HG02970 (cell line): ENCODE data around the gene SMCO1.
"Not testable (repeated sequence)": the region's sequence is repeated elsewhere in the genome, so short reads cannot be mapped to it uniquely, and the experiment has no call there.

Experiments used
- ATAC-seq: cut with Tn5 transposase; IDR thresholded peaks from one replicate; pipeline ENCODE4 v1.9.1; 2021; ENCODE audit warnings: mild to moderate bottlenecking, moderate library complexity, moderate number of reproducible peaks; ENCODE audit not compliant: unreplicated experiment, low FRiP score

The SMCO1 gene

DNA sequence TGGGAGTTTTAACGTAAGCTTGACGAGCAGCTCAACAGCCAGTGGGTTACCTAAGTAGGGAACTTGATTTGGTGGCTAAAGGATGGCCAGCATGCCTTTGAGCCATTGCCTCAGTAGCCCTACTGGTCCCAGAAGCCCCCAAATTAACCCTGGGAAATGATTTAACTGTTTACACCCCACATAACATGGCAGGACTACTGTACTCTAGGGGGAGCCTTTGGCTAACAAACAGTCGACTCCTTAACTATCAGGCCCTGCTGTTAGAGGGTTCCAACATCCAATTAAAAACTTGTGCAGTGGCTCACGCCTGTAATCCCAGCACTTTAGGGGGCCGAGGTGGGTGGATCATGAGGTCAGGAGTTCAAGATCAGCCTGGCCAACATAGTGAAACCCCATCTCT is 9.4 kb upstream of the SMCO1 start:
- no peak for ATAC-seq

DNA sequence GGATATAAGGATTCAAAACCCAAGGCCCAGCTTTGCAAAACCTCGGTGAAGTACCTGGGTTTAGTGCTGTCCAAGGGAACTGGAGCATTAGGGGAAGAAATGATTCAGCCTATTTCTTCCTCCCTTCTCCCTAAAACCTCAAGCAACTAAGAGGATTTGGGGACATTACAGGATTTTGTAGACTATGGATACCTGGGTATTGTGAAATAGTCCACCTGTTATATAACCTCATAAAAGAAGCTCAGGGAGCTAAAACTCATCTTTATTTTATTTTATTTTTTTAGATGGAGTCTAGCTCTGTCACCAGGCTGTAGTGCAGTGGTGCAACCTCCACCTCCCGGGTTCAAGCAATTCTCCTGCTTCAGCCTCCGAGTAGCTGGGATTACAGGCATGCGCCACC is 8.7 kb upstream of the SMCO1 start:
- ATAC-seq = no peak

DNA sequence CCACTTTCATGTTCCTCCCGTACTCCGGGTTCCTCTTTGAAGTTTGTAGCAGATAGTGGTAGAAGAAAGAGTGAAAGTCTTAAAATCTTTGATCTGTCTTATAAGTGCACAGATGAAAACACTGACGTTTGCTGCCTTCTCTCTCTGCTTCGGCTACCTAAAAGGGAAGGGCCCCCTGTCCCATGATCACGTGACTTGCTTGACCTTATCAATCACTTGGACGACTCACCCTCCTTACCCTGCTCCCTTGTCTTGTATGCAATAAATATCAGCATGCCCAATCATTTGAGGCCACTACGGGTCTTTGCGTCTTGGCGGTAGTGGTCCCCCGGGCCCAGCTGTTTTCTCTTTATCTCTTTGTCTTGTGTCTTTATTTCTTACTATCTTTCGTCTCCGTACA is 6.1 kb upstream of the SMCO1 start:
- not testable (repeated sequence) for ATAC-seq

DNA sequence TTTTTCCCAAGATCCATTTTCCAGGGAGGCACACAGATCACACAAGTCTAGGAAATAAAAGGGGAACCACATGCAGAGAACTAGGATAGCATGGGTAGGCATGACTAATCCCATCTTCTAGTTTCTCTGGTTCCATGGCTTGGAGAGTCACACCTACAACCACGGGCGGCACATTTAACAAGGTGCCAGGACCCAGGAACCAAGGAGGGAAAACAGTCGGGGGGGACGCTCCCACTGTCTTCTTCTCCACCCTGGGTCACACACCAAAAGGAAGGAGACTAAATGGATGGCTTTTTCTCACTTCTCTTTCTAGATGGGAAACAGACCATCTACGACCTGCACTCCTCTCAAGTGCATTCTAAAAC is 4.6 kb upstream of the SMCO1 start:
- no peak for ATAC-seq

DNA sequence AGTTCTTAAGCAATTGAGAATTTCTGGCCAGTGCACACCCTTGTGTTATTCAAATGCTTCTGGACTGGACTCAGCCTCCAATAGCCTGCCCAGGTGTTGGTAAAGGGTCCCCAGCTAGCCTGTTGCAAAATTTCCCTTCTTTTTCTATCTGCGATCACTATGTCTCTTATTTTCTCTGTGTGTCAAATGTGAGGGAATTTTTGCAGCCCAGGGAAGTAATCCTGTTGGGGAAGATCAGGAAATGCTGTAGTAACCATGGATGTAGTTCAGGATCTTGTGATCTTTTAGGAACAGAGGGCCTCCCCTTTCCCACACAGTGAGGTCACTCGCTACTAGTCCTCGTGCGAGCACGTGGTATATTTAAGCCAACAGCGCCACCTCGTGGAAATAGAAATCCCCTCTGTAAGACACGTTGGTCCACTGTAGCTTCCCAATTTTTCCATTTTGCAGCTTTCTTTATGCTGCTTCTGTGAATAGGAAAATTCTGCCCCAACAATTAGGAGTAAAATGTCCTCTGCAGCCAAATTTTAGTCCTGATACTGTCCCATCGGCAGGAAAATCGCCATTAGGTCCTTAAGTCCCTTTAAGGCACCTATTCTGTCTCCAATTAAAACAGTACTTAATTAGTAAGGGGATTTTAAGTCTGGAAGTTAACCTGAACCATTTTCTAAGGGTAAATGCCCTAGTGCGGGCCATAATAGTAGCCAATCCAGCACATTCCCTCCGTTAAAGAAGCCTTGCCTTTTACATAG is 4.0 kb upstream of the SMCO1 start:
- ATAC-seq = no peak

DNA sequence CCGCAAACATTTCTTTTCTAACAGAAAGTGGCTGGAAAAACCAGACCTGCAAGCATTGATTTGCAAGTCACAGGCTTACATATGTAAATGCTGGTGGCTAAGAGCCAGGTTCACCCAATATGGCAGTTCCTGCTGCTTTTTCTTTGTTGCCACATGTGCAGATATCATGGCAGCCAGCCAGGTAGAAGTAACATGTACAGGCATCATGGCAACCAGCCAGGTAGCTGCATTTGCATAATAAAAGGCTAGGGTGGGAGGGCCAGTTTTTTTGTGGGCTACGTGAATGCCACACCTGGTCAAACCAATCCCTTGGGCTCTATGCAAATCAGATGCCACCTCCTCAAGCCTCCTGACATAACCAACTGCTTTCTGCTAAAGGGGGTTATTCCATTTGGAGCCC is 2.8 kb upstream of the SMCO1 start:
- no peak for ATAC-seq

DNA sequence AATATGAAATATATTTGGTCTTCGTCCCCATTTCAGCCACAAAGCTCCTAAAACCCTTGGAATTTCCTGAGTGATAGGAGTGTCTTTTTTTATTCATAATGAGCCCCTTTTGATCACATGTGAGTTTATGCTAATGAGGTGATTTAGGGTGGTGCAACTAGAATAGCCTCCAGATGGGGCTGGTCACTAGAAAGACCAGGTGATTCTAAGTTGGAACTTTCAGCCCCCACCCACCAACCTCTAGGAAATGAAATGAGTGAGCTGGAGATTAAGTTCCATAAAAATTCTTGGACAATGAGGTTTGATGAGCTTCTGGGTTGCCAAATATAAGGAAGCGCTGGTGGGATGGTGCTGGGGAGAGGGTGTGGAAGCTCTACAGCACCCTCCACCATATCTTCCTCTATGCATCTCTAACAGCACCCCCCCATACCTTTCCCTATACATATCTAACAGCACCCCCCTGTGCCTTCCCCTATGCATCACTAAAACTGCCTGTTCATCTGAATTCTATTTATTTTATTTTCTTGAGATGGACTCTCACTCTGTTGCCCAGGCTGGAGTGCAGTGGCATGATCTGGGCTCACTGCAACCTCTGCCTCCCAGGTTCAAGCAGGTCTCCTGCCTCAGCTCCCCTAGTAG is 2.1 kb upstream of the SMCO1 start:
- ATAC-seq = no peak

DNA sequence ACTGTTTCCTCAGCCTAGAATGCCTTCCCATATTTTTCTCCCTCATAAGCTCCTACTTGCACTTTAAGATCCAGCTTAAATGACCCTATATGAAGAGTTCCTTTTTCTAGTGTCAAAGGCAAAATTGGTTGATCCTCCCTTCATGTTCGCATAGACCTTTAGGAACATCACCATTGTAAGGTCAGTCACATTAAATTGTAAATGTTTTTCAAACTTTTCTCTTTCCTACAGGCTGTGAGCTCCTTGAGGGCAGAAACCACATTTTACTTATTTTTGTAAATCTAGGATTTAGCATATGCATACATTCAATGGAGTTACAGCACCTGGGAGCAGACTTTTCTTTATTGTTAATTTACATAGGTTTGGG is 813 bp downstream of the SMCO1 start:
- ATAC-seq = no peak

DNA sequence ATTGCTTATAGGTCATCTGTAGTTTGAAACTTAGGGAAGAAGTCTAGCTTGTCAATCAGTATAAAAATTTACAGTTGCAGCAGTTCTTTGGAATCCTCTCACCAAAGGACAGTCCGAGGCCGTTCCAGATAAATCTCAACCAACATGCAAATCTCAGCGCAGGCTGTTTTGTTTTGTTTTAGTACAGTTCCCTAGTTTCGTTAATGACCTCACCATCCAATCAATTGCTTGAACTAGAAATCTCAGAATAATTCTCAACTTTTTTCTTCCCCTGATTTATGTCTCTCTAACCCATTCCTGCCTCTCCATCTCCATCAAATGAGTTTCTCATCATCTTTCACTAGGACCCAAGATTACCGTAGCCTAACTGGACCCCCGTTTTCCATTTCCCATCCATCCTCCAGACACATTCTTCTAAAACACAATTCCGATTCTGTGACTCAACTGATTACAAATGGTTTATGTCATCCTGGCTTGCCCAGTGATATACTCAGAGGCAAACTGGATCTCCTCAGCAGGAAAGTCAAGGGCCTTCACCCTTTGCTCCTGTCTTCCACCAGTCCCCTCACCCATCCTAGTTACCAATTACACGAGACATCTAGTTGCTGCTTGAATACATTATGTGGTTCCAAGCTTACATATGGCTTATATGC is 1.3 kb downstream of the SMCO1 start:
- ATAC-seq = no peak

DNA sequence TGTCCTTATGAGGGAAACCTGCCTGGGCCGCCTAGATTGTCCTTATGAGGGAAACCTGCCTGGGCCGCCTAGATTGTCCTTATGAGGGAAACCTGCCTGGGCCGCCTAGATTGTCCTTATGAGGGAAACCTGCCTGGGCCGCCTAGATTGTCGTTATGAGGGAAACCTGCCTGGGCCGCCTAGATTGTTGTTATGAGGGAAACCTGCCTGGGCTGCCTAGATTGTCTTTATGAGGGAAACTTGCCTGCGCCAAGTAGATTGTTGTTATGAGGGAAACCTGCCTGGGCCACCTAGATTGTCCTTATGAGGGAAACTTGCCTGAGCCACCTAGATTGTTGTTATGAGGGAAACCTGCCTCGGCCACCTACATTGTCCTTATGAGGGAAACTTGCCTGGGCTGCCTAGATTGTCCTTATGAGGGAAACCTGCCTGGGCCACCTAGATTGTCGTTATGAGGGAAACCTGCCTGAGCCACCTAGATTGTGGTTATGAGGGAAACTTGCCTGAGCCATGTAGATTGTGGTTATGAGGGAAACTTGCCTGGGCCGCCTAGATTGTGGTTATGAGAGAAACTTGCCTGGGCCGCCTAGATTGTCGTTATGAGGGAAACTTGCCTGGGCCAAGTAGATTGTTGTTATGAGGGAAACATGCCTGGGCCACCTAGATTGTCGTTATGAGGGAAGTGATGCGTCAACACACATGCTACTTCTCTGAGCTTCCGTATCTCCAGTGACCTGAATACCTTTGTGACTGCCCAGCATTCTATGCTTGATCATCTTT is 3.3 kb downstream of the SMCO1 start:
- not testable (repeated sequence) for ATAC-seq

DNA sequence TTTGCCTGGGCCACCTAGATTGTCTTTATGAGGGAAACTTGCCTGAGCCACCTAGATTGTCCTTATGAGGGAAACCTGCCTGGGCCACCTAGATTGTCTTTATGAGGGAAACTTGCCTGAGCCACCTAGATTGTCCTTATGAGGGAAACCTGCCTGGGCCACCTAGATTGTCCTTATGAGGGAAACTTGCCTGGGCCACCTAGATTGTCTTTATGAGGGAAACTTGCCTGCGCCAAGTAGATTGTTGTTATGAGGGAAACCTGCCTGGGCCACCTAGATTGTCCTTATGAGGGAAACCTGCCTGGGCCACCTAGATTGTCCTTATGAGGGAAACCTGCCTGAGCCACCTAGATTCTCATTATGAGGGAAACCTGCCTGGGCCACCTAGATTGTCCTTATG is 4.0 kb downstream of the SMCO1 start:
- ATAC-seq = not testable (repeated sequence)

DNA sequence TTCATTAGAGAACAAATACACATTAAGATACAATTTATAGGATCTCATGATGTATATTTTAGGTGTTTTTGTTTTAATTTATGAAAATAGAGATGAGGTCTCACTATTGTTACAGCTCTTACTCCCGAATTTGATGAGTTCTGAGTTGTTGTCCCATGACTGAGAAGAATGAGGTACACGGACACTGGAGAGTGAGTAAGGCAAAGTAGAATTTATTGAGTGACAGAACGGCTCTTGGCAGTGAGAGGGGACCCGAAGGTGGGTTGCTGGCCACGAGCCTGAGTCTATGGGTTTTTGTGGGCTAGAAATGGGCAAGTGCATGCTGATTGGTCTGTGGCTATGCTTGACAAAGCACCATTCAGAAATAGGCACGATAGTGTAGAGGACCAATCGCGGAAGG is 8.5 kb downstream of the SMCO1 start:
- ATAC-seq = no peak

DNA sequence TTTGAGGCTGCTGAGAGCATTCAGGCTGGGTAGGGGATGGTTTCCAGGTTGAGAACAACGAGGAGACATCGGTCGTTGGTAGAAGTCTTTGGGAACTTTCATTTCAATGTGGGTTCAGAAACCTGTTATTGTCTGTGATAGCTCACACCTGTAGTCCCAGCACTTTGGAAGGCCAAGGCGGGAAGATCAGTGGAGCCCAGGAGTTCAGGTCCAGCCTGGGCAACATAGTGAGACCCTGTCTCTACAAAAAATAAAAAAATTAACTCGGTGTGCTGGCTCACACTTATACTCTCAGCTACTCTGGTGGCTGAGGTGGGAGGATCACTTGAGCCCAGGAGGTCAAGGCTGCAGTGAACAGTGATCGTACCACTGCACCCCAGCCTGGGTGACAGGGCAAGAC is 10.6 kb downstream of the SMCO1 start:
- no peak for ATAC-seq

DNA sequence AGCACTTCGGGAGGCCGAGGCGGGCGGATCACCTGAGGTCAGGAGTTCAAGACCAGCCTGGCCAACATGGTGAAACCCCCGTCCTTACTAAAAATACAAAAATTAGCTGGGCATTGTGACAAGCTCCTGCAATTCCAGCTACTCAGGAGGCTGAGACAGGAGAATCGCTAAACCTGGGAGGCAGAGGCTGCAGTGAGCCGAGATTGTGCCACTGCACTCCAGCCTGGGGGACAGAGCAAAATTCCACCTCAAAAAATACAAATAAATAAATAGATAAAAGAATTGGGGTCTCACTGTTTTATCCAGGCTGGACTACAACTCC is 11.1 kb downstream of the SMCO1 start:
- ATAC-seq = not testable (repeated sequence)

DNA sequence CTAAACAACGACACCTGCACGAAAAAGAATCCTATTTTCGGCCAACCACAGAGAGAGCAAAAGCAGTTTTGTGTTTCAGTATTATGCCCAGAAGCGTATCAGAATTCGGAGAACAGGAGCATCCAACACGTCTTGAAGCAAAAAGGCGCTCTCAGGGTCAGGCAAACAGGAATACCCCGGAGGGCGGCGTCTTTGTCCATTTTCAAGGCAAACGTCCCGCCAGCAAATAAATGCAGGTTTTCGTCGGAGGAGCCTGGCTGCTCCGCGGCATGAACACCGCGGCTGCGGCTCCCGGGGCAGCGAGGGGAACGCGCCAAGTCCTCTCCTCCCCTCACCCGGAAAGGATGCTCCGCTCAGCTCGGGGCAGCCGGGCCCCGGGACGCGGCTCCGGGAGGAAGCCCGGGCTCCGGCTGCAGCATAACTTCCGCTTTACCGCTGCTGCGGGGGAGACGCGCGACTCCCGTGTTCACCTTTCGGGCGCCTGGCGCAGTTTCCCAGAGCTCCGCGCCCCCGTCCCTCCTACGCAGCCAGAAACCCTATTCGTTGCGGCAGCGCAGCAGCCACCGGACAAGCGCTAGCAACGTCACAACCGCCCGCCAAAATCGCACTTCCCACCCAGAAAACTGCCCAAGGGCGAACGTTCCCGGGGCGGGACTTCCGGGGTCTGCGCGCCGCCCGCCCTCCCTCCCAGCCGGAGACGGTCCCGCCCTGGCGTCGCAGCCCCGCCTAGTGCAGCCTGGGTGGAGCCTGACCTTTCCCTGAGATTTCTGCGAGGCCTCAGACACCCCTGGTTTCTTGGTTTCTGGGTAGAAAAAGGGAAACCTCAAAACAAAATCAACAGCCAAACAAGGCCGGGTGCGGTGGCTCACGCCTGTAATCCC is 11.7 kb downstream of the SMCO1 start, which contains the start of gene RNF168:
Gene RNF168, minus strand, starts transcription at position 573 of the 881 bp plus-strand sequence. CDS start 595 bp downstream, outside the sequence.
- ATAC-seq = peak; percentile 89

DNA sequence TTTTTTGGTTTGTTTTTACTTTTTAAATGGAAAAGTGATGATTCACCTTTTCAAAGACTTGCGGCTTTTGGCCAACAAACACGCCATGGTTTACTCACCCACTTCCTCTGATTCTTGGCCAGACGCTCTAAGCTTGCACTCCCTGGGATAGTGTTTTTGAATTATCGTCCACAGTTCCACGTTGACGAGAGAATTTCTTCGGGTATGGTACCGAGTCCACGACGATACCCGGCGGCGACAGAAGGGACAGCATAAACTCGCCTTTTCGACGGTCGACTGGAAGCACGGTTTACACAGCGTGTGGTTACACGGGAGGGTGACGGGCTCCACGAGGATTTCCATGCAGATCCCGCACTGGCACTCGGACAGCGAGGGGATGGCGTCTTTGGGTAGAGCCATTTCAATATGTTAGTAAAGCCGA is 12.4 kb downstream of the SMCO1 start:
- ATAC-seq = peak; percentile 5

DNA sequence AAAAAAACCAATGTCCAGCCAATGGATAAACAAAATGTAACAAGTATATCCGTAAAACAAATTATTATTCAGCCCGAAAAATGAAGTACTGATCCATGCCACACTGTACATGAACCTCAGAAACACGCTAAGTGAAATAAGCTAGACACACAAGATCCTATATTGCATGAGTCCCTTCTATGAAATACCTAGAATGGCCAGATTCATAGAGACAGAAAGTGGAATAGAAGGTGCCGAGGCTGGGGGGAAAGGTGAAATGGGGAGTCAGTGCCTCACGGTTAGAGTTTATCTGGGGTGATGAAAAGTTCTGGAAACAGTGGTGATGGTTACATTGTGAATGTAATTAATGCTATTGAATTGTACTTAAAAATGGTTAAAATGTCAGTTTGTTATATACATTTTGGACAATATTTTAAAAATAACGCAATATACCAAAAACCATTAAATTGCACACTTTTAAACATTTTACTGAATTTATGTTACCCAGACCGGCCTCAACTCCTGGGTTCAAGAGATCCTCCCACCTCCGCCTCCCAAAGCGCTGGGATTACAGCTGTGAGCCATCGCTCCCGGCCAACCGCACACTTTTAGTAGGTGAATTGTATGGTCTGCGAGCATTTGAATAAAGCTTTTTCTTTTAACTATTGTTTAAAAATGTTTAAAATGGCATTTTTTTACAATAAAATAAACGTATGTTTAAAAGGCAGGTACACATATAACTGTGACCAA is 13.7 kb downstream of the SMCO1 start:
- no peak for ATAC-seq

DNA sequence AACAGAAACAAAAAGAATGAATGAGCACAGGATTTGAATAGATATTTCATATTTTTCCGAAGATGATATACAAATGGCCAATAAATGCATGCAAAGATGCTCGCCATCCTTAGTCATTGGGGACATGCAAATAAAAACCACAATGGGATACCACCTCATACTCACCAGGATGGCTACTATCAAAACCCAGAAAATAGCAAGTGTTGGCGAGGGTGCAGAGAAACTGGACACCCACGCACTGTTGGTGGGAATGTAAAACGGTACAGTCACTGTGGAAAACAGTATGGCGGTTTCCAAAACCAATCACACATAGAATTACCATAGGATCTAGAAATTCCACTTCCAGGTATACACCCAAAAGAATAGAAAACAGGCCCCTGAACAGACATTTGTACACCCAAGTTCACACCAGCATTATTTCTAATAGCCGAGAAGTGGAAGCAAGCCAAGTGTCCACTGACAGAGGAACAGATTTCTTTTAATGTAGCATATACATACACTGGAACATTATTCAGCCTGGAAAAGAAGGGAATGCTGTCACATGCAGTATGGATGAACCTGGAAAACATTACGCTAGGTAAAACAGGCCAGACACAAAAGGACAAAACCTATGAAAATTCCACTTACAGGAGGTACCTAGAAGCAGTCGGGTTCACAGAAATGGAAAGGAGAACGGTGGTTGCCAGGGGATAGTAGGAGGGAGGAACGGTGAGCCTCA is 15.2 kb downstream of the SMCO1 start:
- ATAC-seq = no peak

DNA sequence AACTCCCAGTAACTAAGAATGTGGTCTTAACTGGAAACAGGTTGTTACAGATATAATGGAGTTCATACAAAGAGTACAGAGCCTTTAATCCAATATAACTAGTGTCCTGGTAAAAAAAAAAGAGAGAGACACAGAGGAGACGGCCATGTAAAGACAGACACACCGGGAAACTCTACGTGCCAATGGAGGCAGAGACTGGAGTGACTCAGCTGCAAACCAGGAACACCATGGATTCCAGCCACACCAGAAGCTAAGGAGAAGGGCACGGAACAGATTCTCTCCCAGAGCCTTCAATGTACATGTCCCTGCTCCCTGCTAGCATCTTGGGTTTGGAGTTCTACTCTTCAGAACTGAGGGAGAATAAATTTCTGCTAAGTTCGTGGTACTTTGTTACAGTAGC is 16.1 kb downstream of the SMCO1 start:
- no peak for ATAC-seq
